HepG2 (cell line): ENCODE measurements around the gene CNTD1. TPM values are rescaled to one million over a fixed set of nuclear protein-coding genes. Genes with fewer than 3 reads are reported as not detected.
A peak's percentile ranks its signal among the peaks of the same experiment; 100 is the strongest.

ENCODE experiments used
- BRD4 ChIP-seq: sonication (generic); formaldehyde crosslinking; IDR thresholded peaks from 2 replicates; pipeline ENCODE4 v1.4.0; 2020; ENCODE audit warnings: missing genetic modification reagents
- FIP1L1 ChIP-seq: fragments of 200-400 bp; formaldehyde crosslinking; IDR thresholded peaks from 2 replicates; pipeline ENCODE4 v1.6.1; 2018; ENCODE audit warnings: low read depth, mild to moderate bottlenecking, low read length, moderate library complexity, borderline replicate concordance; ENCODE audit not compliant: insufficient read depth
- FOXM1 ChIP-seq: sonication (generic); formaldehyde crosslinking; IDR thresholded peaks from 2 replicates; pipeline ENCODE4 v1.5.0; 2020; ENCODE audit warnings: missing genetic modification reagents
- GFI1 ChIP-seq: sonication (generic); formaldehyde crosslinking; IDR thresholded peaks from 2 replicates; pipeline ENCODE4 v1.5.0; 2020; ENCODE audit warnings: missing genetic modification reagents, mild to moderate bottlenecking, borderline replicate concordance
- KDM6A ChIP-seq: IDR thresholded peaks from 2 replicates; pipeline ENCODE4 v1.6.1; 2016; ENCODE audit warnings: low read depth
- MTA3 ChIP-seq: sonication (generic); formaldehyde crosslinking; IDR thresholded peaks from 2 replicates; pipeline ENCODE4 v1.4.0; 2020; ENCODE audit warnings: missing genetic modification reagents
- NR3C1 ChIP-seq: sonication (generic); formaldehyde crosslinking; IDR thresholded peaks from 2 replicates; pipeline ENCODE4 v1.4.0; 2020; ENCODE audit warnings: missing genetic modification reagents
- SCMH1 ChIP-seq: sonication (generic); formaldehyde crosslinking; IDR thresholded peaks from 2 replicates; pipeline ENCODE4 v1.9.0; 2021; ENCODE audit warnings: missing genetic modification reagents, mild to moderate bottlenecking, borderline replicate concordance
- SMC3 ChIP-seq: IDR thresholded peaks from 2 replicates; pipeline ENCODE4 v1.6.1; 2011; ENCODE audit warnings: low read length, improper control_type of control experiment
- U2AF2 ChIP-seq: fragments of 200-400 bp; formaldehyde crosslinking; IDR thresholded peaks from 2 replicates; pipeline ENCODE4 v1.6.1; 2017; ENCODE audit warnings: low read depth, mild to moderate bottlenecking, low read length
- ZNF383 ChIP-seq: sonication (generic); formaldehyde crosslinking; IDR thresholded peaks from 2 replicates; pipeline ENCODE4 v1.4.0; 2020; ENCODE audit warnings: missing genetic modification reagents, mild to moderate bottlenecking, borderline replicate concordance
- ZNF446 ChIP-seq: sonication (generic); formaldehyde crosslinking; IDR thresholded peaks from 2 replicates; pipeline ENCODE4 v1.5.0; 2020; ENCODE audit warnings: mild to moderate bottlenecking, missing genetic modification reagents
- ZNF768 ChIP-seq: sonication (generic); formaldehyde crosslinking; IDR thresholded peaks from 2 replicates; pipeline ENCODE4 v1.4.0; 2020; ENCODE audit warnings: missing genetic modification reagents
- ZNF788 ChIP-seq: sonication (generic); formaldehyde crosslinking; IDR thresholded peaks from 2 replicates; pipeline ENCODE4 v1.5.0; 2020; ENCODE audit warnings: mild to moderate bottlenecking, missing genetic modification reagents, borderline replicate concordance
- ZNF841 ChIP-seq: sonication (generic); formaldehyde crosslinking; IDR thresholded peaks from 2 replicates; pipeline ENCODE4 v1.8.1; 2023; ENCODE audit warnings: missing genetic modification reagents, borderline replicate concordance
- polyA plus RNA-seq, 8 experiments: library from polyadenylated mRNA; depleted of rRNA in 3 of 8; stranded (reverse) in 7 of 8; unstranded in 1 of 8; fragments of >200 nt; fragmentation: Illumina TruSeq in 4 of 8; extraction: Trizol in 4 of 8; gene quantifications; 2 replicates each; pipeline versions ENCODE4 v1.2.1 to v1.2.3, GENCODE V29; 2011 to 2016; ENCODE audit warnings: low read depth in 4 of 8, missing spikeins in 1 of 8, mixed read lengths in 1 of 8; ENCODE audit not compliant: insufficient read depth in 1 of 8
- total RNA-seq, 5 experiments: library from RNA; depleted of rRNA; stranded (reverse); fragments of >200 nt; fragmentation: Illumina TruSeq; extraction: Trizol; gene quantifications; 2 replicates each; pipeline ENCODE4 v1.2.3, GENCODE V29; 2016; ENCODE audit warnings: low read depth in 1 of 5
- TF ChIP-seq, protein P1 (sequence below): sonication (generic); formaldehyde crosslinking; IDR thresholded peaks from 2 replicates; pipeline ENCODE4 v1.8.1; 2023; ENCODE audit warnings: mild to moderate bottlenecking, moderate library complexity, missing genetic modification reagents
- TF ChIP-seq, protein P2 (sequence below): sonication (generic); formaldehyde crosslinking; IDR thresholded peaks from 2 replicates; pipeline ENCODE4 v1.5.0; 2020; ENCODE audit warnings: mild to moderate bottlenecking, missing genetic modification reagents
- TF ChIP-seq, protein P3 (sequence below): sonication (generic); formaldehyde crosslinking; IDR thresholded peaks from 2 replicates; pipeline ENCODE4 v1.8.1; 2023; ENCODE audit warnings: missing genetic modification reagents, mild to moderate bottlenecking, borderline replicate concordance
- TF ChIP-seq, protein P4 (sequence below): sonication (generic); formaldehyde crosslinking; IDR thresholded peaks from 2 replicates; pipeline ENCODE4 v1.8.0; 2022; ENCODE audit warnings: mild to moderate bottlenecking, missing genetic modification reagents, moderate library complexity
- TF ChIP-seq, protein P5 (sequence below): IDR thresholded peaks from 2 replicates; pipeline ENCODE4 v1.6.1; 2016; ENCODE audit warnings: low read depth, missing genetic modification reagents, missing compliant biosample characterization

The CNTD1 gene
- total and polyA plus RNA-seq, 2 of the 13 experiments (the other 11 are each of a cell fraction or from before 2014, with no cell fraction given) = 0.11 to 0.15 TPM

DNA sequence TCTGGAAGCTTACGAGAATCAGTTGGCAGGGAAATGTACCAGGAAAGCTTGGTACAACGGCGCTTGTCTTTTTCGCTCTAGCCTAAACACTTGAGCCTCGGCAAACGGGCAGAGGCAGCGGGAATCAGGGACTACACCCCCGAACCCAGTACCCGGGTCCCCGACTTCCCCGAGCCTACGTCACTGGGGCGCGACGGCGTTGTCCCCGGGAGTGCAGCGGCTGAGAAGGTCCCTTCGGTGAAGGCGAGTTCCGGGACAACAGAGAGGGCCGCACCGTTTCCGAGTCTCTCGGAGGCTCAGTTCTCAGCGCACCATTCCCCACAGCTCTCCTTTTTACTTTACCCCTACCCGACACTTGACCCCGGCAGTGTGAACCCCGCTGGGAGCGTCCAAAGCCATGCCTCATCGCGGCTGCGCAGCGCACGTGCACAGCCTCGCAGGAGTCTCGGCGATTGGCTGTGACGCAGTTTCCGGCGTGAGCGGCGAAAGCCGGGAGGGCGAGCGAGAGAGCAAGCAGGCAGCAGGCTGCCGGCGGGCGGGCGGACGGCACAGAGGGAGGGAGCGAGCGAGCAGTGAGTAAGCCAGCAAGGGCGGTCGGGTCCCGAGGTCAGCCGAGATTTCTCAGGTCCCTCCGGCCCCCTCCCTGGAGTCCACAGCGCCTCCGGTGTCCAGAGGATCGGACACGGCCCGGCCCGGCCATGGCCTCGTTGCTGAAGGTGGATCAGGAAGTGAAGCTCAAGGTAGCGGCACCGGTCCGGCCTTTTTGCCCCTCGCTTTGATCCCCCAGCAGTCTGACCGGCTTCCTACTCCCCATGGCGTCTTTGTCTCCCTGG is 34.5 kb downstream of the CNTD1 start, which contains the start of gene PSME3 (continued):
- TF ChIP-seq FOXM1 (CRISPR knock-in tag) (peak; percentile 60; the same call in 1 of the 2 replicates), ZNF446 (0 out of 2 replicates have a peak, but pooled peaks have one; percentile 67), FIP1L1 (0 out of 2 replicates have a peak, but pooled peaks have one; percentile 22), ZNF383 (CRISPR knock-in tag) (peak; percentile 84; the same call in 1 of the 2 replicates), SCMH1 (no peak), U2AF2 (no peak), GFI1 (CRISPR knock-in tag) (peak; percentile 90), ZNF788 (CRISPR knock-in tag) (no peak; the same call in 1 of the 2 replicates), NR3C1 (CRISPR knock-in tag) (peak; percentile 75; the same call in 1 of the 2 replicates), KDM6A (CRISPR knock-in tag) (no peak), MTA3 (no peak), ZNF841 (CRISPR knock-in tag) (peak; percentile 67; the same call in 1 of the 2 replicates), ZNF768 (CRISPR knock-in tag) (peak; percentile 82; the same call in 1 of the 2 replicates), SMC3 (no peak), BRD4 (CRISPR knock-in tag) (peak; percentile 83)
- TF ChIP-seq, protein P1, sequence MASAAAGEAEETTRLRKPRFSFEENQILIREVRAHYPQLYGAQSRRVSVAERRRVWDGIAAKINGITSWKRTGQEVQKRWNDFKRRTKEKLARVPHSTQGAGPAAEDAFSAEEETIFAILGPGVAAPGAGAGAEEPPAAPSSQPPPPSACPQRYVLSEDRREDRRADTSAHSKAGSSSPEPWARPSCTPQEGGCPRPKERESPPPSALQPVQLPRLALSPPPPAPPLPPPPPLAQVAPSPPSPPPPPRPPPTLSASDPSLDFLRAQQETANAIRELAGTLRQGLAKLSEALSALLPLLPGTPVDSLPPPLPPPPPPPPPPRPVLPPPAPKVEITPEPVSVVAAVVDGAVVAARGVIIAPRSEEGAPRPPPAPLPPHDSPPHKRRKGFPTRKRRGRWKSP (CRISPR knock-in tag) = peak; percentile 88; the same call in 1 of the 2 replicates
- TF ChIP-seq, protein P2, sequence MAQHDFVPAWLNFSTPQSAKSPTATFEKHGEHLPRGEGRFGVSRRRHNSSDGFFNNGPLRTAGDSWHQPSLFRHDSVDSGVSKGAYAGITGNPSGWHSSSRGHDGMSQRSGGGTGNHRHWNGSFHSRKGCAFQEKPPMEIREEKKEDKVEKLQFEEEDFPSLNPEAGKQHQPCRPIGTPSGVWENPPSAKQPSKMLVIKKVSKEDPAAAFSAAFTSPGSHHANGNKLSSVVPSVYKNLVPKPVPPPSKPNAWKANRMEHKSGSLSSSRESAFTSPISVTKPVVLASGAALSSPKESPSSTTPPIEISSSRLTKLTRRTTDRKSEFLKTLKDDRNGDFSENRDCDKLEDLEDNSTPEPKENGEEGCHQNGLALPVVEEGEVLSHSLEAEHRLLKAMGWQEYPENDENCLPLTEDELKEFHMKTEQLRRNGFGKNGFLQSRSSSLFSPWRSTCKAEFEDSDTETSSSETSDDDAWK = no peak
- TF ChIP-seq, protein P3, sequence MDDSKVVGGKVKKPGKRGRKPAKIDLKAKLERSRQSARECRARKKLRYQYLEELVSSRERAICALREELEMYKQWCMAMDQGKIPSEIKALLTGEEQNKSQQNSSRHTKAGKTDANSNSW (CRISPR knock-in tag) = peak; percentile 90; the same call in 1 of the 2 replicates
- TF ChIP-seq, protein P4, sequence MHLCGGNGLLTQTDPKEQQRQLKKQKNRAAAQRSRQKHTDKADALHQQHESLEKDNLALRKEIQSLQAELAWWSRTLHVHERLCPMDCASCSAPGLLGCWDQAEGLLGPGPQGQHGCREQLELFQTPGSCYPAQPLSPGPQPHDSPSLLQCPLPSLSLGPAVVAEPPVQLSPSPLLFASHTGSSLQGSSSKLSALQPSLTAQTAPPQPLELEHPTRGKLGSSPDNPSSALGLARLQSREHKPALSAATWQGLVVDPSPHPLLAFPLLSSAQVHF = peak; percentile 81; the same call in 1 of the 2 replicates
- TF ChIP-seq, protein P5, sequence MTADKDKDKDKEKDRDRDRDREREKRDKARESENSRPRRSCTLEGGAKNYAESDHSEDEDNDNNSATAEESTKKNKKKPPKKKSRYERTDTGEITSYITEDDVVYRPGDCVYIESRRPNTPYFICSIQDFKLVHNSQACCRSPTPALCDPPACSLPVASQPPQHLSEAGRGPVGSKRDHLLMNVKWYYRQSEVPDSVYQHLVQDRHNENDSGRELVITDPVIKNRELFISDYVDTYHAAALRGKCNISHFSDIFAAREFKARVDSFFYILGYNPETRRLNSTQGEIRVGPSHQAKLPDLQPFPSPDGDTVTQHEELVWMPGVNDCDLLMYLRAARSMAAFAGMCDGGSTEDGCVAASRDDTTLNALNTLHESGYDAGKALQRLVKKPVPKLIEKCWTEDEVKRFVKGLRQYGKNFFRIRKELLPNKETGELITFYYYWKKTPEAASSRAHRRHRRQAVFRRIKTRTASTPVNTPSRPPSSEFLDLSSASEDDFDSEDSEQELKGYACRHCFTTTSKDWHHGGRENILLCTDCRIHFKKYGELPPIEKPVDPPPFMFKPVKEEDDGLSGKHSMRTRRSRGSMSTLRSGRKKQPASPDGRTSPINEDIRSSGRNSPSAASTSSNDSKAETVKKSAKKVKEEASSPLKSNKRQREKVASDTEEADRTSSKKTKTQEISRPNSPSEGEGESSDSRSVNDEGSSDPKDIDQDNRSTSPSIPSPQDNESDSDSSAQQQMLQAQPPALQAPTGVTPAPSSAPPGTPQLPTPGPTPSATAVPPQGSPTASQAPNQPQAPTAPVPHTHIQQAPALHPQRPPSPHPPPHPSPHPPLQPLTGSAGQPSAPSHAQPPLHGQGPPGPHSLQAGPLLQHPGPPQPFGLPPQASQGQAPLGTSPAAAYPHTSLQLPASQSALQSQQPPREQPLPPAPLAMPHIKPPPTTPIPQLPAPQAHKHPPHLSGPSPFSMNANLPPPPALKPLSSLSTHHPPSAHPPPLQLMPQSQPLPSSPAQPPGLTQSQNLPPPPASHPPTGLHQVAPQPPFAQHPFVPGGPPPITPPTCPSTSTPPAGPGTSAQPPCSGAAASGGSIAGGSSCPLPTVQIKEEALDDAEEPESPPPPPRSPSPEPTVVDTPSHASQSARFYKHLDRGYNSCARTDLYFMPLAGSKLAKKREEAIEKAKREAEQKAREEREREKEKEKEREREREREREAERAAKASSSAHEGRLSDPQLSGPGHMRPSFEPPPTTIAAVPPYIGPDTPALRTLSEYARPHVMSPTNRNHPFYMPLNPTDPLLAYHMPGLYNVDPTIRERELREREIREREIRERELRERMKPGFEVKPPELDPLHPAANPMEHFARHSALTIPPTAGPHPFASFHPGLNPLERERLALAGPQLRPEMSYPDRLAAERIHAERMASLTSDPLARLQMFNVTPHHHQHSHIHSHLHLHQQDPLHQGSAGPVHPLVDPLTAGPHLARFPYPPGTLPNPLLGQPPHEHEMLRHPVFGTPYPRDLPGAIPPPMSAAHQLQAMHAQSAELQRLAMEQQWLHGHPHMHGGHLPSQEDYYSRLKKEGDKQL = peak; percentile 19; the same call in 1 of the 2 replicates
